HUES64 (cell line): ENCODE results near the gene DLX3.

Experiments used
- H3K27ac ChIP-seq: 2 replicates; pipeline ENCODE4 v1.7.0; 2013; ENCODE audit warnings: low read depth, low read length, inconsistent platforms
- H3K27me3 ChIP-seq: 2 replicates; pipeline ENCODE4 v1.6.1; 2013; ENCODE audit warnings: mild to moderate bottlenecking, low read length; ENCODE audit not compliant: insufficient read depth
- H3K36me3 ChIP-seq: 2 replicates; pipeline ENCODE4 v1.6.1; 2013; ENCODE audit warnings: mild to moderate bottlenecking, low read length; ENCODE audit not compliant: insufficient read depth
- H3K4me1 ChIP-seq: 2 replicates; pipeline ENCODE4 v1.6.1; 2013; ENCODE audit warnings: mild to moderate bottlenecking, low read length, moderate library complexity; ENCODE audit not compliant: insufficient read depth
- H3K4me3 ChIP-seq: 2 replicates; pipeline ENCODE4 v1.5.1; 2013; ENCODE audit warnings: mild to moderate bottlenecking, low read length, moderate library complexity
- H3K9ac ChIP-seq: 2 replicates; pipeline ENCODE4 v1.6.1; 2013; ENCODE audit warnings: mild to moderate bottlenecking, low read depth, low read length
- H3K9me3 ChIP-seq: 2 replicates; pipeline ENCODE4 v1.6.1; 2013; ENCODE audit warnings: low read depth, low read length; ENCODE audit not compliant: insufficient read depth
- WGBS: fragments of 150-250, 120-280 bp; methylation state at CpG from one replicate; pipeline ENCODE4 v1.1.7; 2013; ENCODE audit warnings: missing lambda C conversion rate; 5-methylcytosine and 5-hydroxymethylcytosine counted together

DLX3 gene

DNA sequence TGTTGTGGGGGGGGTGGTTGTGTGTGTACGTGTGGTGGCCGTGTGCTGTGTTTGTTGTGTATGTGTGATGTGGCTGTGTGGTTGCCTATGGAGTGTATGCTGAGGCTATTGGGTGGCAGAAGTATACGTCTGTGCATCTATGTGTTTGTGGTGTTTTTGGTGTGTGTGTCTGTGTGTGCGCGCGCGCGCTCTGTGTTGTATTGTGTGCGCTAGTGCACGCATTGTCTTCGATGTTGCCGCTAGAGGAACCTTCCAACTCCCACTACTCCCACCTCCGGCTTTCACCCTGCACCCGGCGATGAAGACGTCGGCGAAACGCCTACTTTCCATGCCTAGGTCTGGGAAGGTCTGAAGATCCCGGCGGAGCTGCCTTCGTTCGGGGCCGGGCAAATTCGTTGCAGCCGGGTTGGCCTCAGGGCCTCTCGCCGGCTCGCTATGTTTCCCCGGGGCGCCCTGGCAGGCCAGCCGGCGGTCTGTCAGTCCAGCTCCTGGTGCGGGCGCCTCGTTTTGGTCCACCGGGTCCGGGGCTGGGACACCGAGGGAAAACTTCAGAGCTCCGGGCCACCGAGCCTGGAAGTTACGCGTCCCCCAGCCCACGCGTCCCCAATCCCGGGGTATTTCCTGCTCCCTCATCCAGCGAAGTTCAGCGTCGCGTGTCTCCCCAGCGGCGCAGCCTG lies 31.3 kb downstream of the DLX3 start:
- Histone ChIP-seq H3K36me3 (no peaks in the 10 kb centered on the region), H3K4me3 (peak overlapping the region; percentile 38), H3K4me1 (peaks cover 25% of the 10 kb centered on the region), H3K27me3 (peaks cover 79% of the 10 kb centered on the region), H3K9ac (no peak overlapping the region), H3K27ac (no peak overlapping the region), H3K9me3 (no peaks in the 10 kb centered on the region)
- 2% methylated on average over 50 of the region's 52 CpGs for WGBS

DNA sequence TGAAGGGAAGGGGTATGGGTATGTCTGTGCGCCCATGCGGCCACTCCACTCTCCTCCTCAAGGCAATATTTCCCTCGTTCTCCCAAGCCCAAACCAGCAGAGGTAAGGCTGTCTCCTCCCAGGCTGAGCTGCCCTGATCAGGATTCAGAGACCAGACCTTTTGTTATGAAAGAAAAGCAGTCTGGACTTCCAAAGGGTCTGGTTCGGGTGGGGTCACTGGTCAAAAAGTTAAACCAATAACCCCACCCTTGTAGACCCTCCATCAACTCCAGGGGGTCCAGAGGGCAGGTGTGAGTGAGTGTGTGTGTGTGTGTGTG lies 31.8 kb downstream of the DLX3 start:
- H3K9me3 ChIP-seq = no peaks in the 10 kb centered on the region
- peaks cover 74% of the 10 kb centered on the region for H3K27me3 ChIP-seq
- WGBS = 6% methylated on average over 3 of the region's 4 CpGs
- H3K36me3 ChIP-seq = no peaks in the 10 kb centered on the region
- no peak overlapping the region for H3K9ac ChIP-seq
- H3K4me1 ChIP-seq = peaks cover 25% of the 10 kb centered on the region
- H3K27ac ChIP-seq = no peak overlapping the region
- peak overlapping the region; percentile 38 for H3K4me3 ChIP-seq

GRCh38 chr17:49962599-49963308 lies 32.3 kb downstream of the DLX3 start:
- Histone ChIP-seq H3K27me3 (peaks cover 69% of the 10 kb centered on the region), H3K36me3 (no peaks in the 10 kb centered on the region), H3K9ac (no peak overlapping the region), H3K27ac (no peak overlapping the region), H3K4me1 (peaks cover 25% of the 10 kb centered on the region), H3K9me3 (no peaks in the 10 kb centered on the region), H3K4me3 (peak overlapping the region; percentile 38)
- 14% methylated on average over 6 of the region's 11 CpGs for whole genome bisulfite sequencing

GRCh38 chr17:49959183-49959935 lies 35.7 kb downstream of the DLX3 start:
- Histone ChIP-seq H3K9me3 (no peaks in the 10 kb centered on the region), H3K27ac (no peak overlapping the region), H3K4me3 (no peak overlapping the region), H3K9ac (no peak overlapping the region), H3K4me1 (peaks cover 20% of the 10 kb centered on the region), H3K36me3 (no peaks in the 10 kb centered on the region), H3K27me3 (peaks cover 47% of the 10 kb centered on the region)
- WGBS = 64% methylated on average over 8 of the region's 8 CpGs

GRCh38 chr17:49958723-49959122 lies 36.3 kb downstream of the DLX3 start:
- Histone ChIP-seq H3K4me1 (peaks cover 17% of the 10 kb centered on the region), H3K9ac (no peak overlapping the region), H3K4me3 (no peak overlapping the region), H3K27ac (no peak overlapping the region), H3K27me3 (peaks cover 46% of the 10 kb centered on the region), H3K36me3 (no peaks in the 10 kb centered on the region), H3K9me3 (no peaks in the 10 kb centered on the region)
- WGBS = 93% methylated on average over 3 of the region's 4 CpGs

DNA sequence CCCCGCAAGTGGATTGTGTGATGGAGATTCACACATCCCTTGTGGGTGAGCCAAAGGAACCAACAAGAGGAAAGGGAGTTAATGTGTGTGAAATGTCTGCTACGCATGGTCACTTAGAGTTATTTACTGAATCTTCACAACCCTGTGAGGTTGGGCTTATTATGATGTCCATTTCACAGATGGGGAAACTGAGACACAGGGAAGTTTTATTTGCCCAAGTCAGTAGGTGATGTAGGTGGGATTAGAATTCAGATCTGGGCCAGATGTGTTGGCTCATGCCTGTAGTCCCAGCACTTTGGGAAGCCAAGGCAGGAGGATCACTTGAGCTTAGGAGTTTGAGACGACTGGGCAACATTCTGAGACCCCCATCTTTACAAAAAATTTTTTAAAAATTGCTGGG lies 37.7 kb downstream of the DLX3 start:
- H3K27me3 ChIP-seq = peaks cover 40% of the 10 kb centered on the region
- WGBS = 91% methylated on average over 3 of the region's 3 CpGs
- H3K9me3 ChIP-seq = no peaks in the 10 kb centered on the region

DNA sequence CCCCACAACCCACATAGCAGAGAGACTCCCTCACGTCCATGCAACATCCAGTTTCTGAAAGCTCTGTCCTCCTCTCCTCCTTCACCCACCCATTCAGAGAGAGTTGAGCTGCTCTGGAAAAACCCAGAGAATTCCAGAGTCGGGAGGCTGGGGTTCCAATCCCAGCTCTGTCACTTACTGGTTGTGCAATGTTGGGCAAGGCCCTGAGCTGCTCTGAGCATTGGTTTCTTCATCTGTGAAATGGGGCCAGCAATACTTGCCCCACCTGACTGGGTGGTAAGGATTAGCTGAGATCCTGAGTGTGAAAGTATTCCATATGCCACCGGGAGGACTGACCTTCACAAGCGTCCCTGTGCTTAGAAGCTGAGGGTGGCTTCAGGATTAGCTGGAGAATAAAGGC lies 38.2 kb downstream of the DLX3 start:
- H3K4me1 ChIP-seq = peaks cover 3% of the 10 kb centered on the region; the same call in 1 of the 2 replicates
- no peak overlapping the region for H3K4me3 ChIP-seq
- 73% methylated on average over 4 of the region's 4 CpGs for WGBS
- H3K9me3 ChIP-seq = no peaks in the 10 kb centered on the region
- H3K9ac ChIP-seq = no peak overlapping the region
- H3K27me3 ChIP-seq = peaks cover 40% of the 10 kb centered on the region
- no peaks in the 10 kb centered on the region for H3K36me3 ChIP-seq
- no peak overlapping the region for H3K27ac ChIP-seq

More for the DNA sequence above, 37.7 kb downstream of the DLX3 start:
- Histone ChIP-seq H3K4me1 (peaks cover 4% of the 10 kb centered on the region; the same call in 1 of the 2 replicates), H3K27ac (no peak overlapping the region), H3K36me3 (no peaks in the 10 kb centered on the region), H3K4me3 (no peak overlapping the region), H3K9ac (no peak overlapping the region)

GRCh38 chr17:49955157-49955556 lies 39.9 kb downstream of the DLX3 start:
- peaks cover 32% of the 10 kb centered on the region for H3K27me3 ChIP-seq
- peaks cover 3% of the 10 kb centered on the region; the same call in 1 of the 2 replicates for H3K4me1 ChIP-seq
- WGBS = 76% methylated on average over 1 of the region's 1 CpG
- no peak overlapping the region for H3K4me3 ChIP-seq
- no peaks in the 10 kb centered on the region for H3K9me3 ChIP-seq
- H3K27ac ChIP-seq = no peak overlapping the region
- H3K9ac ChIP-seq = no peak overlapping the region
- H3K36me3 ChIP-seq = no peaks in the 10 kb centered on the region

DNA sequence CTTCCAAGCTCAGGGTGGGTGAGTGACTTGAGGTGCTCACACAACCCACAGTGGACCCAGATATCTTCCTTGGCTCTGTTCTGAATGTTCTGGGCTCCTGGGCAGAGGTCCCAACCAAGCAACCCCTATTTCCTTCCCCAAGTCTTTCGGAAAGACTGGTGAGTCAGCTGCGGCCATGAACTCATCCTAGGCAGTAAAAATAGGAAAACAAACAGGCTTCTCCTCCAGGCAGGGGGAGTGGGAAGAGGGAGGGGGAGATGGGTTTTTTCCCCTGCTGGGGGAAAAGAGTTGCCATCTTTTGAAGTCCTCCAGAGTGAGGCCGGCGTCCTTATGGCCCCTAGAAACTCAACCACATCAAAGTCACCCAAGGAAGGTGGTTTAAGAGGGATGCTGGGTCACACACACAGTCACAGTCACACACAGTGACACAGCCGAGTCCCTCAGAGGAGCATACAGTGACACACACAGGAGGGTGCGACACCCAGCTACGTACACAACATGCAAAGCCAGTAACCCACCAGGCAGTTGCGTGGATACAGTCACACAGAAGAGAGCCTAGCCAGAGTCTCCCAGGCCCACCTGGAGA lies 42.0 kb downstream of the DLX3 start:
- no peaks in the 10 kb centered on the region for H3K36me3 ChIP-seq
- WGBS = 68% methylated on average over 8 of the region's 8 CpGs
- peaks cover 3% of the 10 kb centered on the region; the same call in 1 of the 2 replicates for H3K4me1 ChIP-seq
- H3K4me3 ChIP-seq = no peak overlapping the region
- no peaks in the 10 kb centered on the region for H3K9me3 ChIP-seq
- H3K9ac ChIP-seq = no peak overlapping the region
- peaks cover 34% of the 10 kb centered on the region for H3K27me3 ChIP-seq
- no peak overlapping the region for H3K27ac ChIP-seq

DNA sequence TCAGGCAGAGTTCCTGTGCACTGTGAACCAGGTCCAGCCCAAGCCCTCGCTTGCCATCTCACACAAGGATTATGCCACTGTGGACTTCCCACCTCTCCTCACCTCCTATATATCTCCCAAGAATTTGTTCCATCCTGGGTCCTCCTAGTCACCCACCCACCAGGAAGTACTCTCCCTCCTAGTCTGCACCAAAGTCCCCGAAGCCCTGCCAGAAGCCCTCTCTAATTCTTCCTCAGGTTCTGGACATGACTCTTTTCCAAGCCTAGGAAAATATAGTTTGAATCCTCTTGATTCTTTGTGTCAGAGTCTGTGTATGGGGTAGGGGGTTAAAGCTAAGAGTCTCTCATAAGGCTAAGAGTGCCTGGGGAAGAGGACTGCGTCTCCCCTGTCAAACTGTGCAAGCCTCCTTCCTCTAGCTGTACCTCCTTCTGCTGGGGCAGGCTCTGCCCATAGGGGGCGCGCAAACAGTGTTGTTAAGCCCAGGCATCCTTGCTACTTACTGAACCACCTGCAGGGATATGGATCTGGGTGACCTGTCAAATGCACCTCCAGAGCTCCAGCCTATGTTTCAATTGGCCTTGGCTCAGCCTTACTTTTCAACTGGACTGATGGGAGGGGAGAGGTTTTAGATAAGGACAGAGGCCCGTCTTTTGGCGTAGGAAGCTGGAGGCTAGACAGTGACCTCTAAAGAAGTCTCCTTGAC lies 42.7 kb downstream of the DLX3 start:
- 51% methylated on average over 7 of the region's 7 CpGs for WGBS
- H3K27me3 ChIP-seq = peaks cover 34% of the 10 kb centered on the region
- no peaks in the 10 kb centered on the region for H3K9me3 ChIP-seq
- H3K4me1 ChIP-seq = peaks cover 3% of the 10 kb centered on the region; the same call in 1 of the 2 replicates
- H3K36me3 ChIP-seq = no peaks in the 10 kb centered on the region
- H3K9ac ChIP-seq = no peak overlapping the region
- no peak overlapping the region for H3K27ac ChIP-seq
- no peak overlapping the region for H3K4me3 ChIP-seq
